NCI-H69 (cell line): ENCODE data around the gene SH3BGRL.

Source experiments
- DNase-seq: peaks from one replicate; lab custom pipeline; 2025; lab: John Stamatoyannopoulos, UW

Gene SH3BGRL

GRCh38 chrX:81201671-81202455 lies at the start of gene SH3BGRL, which contains the start of gene HMGN5:
TSS of gene SH3BGRL (plus strand) at chrX:81202102. CDS start at chrX:81202201, 99 bp downstream.
TSS of gene HMGN5 (minus strand) at chrX:81201913. CDS start at chrX:81121549, 80,364 bp downstream.
- no peak for DNase-seq

- no peak for DNase-seq
These were observed 33.5 kb upstream of the SH3BGRL start for GRCh38 chrX:81168391-81168790.

- no peak for DNase-seq
These were observed 27.6 kb upstream of the SH3BGRL start for GRCh38 chrX:81174286-81174685.

- DNase-seq = no peak
These were observed 6.6 kb upstream of the SH3BGRL start for GRCh38 chrX:81195259-81195658.

- DNase-seq = peak; percentile 0
These were observed 6.2 kb upstream of the SH3BGRL start for GRCh38 chrX:81195712-81196111.

- DNase-seq = no peak
These were observed 831 bp upstream of the SH3BGRL start for GRCh38 chrX:81201071-81201470.

GRCh38 chrX:81202456-81202819 lies 536 bp downstream of the SH3BGRL start:
- no peak for DNase-seq

- no peak for DNase-seq
These were observed 1.0 kb downstream of the SH3BGRL start for GRCh38 chrX:81202943-81203342.

- DNase-seq = no peak
These were observed 3.6 kb downstream of the SH3BGRL start for GRCh38 chrX:81205551-81205950.

GRCh38 chrX:81206476-81206875 lies 4.6 kb downstream of the SH3BGRL start:
- DNase-seq = no peak

GRCh38 chrX:81208916-81209315 lies 7.0 kb downstream of the SH3BGRL start:
- DNase-seq = no peak

GRCh38 chrX:81215685-81216084 lies 13.8 kb downstream of the SH3BGRL start:
- no peak for DNase-seq

GRCh38 chrX:81229229-81229628 lies 27.3 kb downstream of the SH3BGRL start:
- DNase-seq = no peak

- no peak for DNase-seq
These were observed 28.0 kb downstream of the SH3BGRL start for GRCh38 chrX:81229901-81230300.

GRCh38 chrX:81231476-81231875 lies 29.6 kb downstream of the SH3BGRL start:
- DNase-seq = no peak

- DNase-seq = no peak
These were observed 30.3 kb downstream of the SH3BGRL start for GRCh38 chrX:81232218-81232617.

- DNase-seq = no peak
These were observed 35.6 kb downstream of the SH3BGRL start for GRCh38 chrX:81237516-81237915.

GRCh38 chrX:81238166-81238565 lies 36.3 kb downstream of the SH3BGRL start:
- no peak for DNase-seq

- no peak for DNase-seq
These were observed 38.9 kb downstream of the SH3BGRL start for GRCh38 chrX:81240701-81241331.

- DNase-seq = no peak
These were observed 39.9 kb downstream of the SH3BGRL start for GRCh38 chrX:81241753-81242152.

- no peak for DNase-seq
These were observed 54.0 kb downstream of the SH3BGRL start for GRCh38 chrX:81255876-81256275.

- DNase-seq = no peak
These were observed 55.9 kb downstream of the SH3BGRL start for GRCh38 chrX:81257817-81258216.

GRCh38 chrX:81259020-81259713 lies 57.3 kb downstream of the SH3BGRL start:
- no peak for DNase-seq
